ENCODE results near the gene GCSH. TPM values are rescaled to one million over a fixed set of nuclear protein-coding genes. Genes with fewer than 3 reads are reported as not detected.

The GCSH gene
- total RNA-seq, result 10 to 100 TPM; 26.7 to 45.9 (median 29.7) TPM

DNA sequence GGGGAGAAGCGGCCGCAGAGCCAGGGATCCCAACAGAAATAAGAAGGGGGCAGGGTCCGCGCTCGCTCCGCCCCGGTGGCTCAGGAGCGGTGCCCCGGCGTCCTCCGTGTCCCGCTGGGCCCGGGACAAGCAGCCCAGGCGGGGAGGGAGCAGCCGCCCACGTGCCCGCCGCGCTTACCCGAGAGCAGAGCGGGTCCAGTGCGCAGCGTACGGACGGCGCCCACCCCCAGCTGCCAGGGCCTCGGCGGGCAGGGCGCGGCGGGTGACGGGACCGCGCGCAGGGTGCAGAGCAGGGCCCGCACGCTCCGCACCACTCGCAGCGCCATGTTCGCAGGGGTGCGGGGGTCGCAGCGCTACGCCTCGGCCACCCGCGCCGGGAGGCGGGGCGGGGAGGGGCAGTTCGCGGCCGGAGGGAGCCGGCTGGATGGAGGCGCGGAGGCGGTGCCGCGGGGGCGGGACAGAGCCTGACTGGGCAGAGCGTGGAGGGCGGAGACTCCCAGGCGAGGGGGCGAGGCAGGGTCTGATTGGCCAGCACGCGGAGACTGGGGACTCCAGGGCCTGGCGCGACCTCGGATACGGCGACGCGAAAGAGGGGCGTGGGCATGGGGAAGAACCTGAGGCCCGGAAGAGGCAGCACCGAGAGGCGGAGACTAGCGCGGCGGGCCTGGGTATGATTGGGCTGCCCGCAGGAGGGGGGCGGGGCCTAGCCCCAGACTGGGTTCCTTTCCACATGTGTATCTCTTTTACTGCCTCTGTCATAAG lies at the start of gene GCSH:
Gene GCSH, minus strand, starts transcription at position 443 of the 762 bp plus-strand sequence. Its CDS starts 117 bp downstream, at position 326.
- H3K36me3 ChIP-seq, result no peaks in the 10 kb centered on the region
- TF ChIP-seq, protein P1, sequence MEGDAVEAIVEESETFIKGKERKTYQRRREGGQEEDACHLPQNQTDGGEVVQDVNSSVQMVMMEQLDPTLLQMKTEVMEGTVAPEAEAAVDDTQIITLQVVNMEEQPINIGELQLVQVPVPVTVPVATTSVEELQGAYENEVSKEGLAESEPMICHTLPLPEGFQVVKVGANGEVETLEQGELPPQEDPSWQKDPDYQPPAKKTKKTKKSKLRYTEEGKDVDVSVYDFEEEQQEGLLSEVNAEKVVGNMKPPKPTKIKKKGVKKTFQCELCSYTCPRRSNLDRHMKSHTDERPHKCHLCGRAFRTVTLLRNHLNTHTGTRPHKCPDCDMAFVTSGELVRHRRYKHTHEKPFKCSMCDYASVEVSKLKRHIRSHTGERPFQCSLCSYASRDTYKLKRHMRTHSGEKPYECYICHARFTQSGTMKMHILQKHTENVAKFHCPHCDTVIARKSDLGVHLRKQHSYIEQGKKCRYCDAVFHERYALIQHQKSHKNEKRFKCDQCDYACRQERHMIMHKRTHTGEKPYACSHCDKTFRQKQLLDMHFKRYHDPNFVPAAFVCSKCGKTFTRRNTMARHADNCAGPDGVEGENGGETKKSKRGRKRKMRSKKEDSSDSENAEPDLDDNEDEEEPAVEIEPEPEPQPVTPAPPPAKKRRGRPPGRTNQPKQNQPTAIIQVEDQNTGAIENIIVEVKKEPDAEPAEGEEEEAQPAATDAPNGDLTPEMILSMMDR (IDR thresholded peaks at IDR 0.05), result peak in 1 of 5 experiments; percentile 16
- peak in 1 of 2 donors; percentile 49 for TF ChIP-seq POLR2A (IDR thresholded peaks at IDR 0.05)
- peak; percentile 56 to 59 for TF ChIP-seq EP300 (IDR thresholded peaks at IDR 0.05)
- no peaks in the 10 kb centered on the region for H3K9me3 ChIP-seq
- H3K27me3 ChIP-seq, result no peaks in the 10 kb centered on the region
- WGBS, 2 donors, result 0 to 1% methylated on average over 31 to 51 of the region's 83 CpGs
- peak within 1 kb of the TSS; percentile 60 to 86 (median 75) for H3K4me3 ChIP-seq
- H3K27ac ChIP-seq, result peak within 1 kb of the TSS; percentile 72 to 89 (median 82)
- H3K4me1 ChIP-seq, result peaks cover 0 to 9% (median 5%) of the 10 kb centered on the region in 4 donors
- DNase-seq (ENCODE audit: low spot score in 2 of 2), result peak; percentile 96 to 98

DNA sequence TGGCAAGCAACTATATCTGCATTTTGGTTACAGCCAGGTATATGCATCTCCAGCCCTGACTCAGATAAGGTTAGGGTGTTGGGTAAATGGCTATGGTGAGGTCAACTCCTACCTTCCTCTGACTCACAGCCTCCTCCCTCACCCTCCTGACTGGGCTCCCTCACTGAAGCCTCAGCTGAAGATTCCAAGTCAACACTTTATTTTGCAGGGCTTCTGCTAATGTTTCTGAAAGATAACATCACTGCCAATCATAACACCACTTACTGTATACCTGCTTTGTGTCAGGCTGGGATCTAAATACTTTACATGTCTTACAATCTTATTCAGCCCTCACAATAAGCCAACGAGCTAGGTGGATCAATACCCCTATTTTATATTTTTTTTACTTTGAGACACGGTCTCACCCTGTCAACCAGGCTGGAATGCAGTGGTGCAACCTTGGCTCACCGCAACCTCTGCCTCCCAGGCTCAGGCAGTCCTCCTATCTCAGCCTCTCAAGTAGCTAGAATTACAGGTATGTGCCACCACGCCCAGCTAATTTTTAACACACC lies 47.8 kb upstream of the GCSH start:
- no peaks in the 10 kb centered on the region for H3K27me3 ChIP-seq
- H3K4me1 ChIP-seq, result no peaks in the 10 kb centered on the region
- TF ChIP-seq POLR2A (IDR thresholded peaks at IDR 0.05), result no peak
- TF ChIP-seq, protein P1 (IDR thresholded peaks at IDR 0.05), result no peak
- no peak for TF ChIP-seq EP300 (IDR thresholded peaks at IDR 0.05)
- no peaks in the 10 kb centered on the region for H3K36me3 ChIP-seq
- no peak overlapping the region for H3K27ac ChIP-seq
- H3K4me3 ChIP-seq, result no peak overlapping the region
- no peak for DNase-seq (ENCODE audit: low spot score in 2 of 2)
- 67 to 74% methylated on average over 4 of the region's 4 CpGs for WGBS, 2 donors
- no peaks in the 10 kb centered on the region for H3K9me3 ChIP-seq

DNA sequence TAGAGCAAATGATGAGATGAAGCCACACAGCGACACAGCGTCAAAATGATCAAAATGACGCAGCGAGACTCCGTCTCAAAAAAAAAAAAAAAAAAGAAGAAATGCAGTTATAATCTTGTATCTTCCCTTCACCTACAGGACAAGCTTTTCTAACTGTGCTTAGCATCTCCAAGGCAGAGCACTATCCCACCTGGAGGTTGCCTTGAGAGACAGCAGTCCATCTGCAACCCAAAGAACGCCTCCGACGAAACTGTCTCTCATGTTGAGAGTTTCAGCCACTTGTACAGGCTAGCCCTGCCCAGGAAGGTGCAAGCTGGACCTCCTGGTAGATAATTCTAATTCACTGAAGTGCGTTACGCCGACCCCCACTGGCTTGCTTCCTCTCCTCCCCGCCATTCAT lies 46.7 kb upstream of the GCSH start:
- Histone ChIP-seq H3K4me1 (peaks cover 0 to under 1% (median 0%) of the 10 kb centered on the region in 4 donors), H3K27me3 (no peaks in the 10 kb centered on the region), H3K27ac (no peak overlapping the region), H3K4me3 (no peak overlapping the region), H3K36me3 (no peaks in the 10 kb centered on the region), H3K9me3 (no peaks in the 10 kb centered on the region)
- WGBS, 2 donors, result 70 to 75% methylated on average over 12 of the region's 12 CpGs
- TF ChIP-seq POLR2A (IDR thresholded peaks at IDR 0.05) (no peak), EP300 (IDR thresholded peaks at IDR 0.05) (no peak)
- TF ChIP-seq, protein P1 (IDR thresholded peaks at IDR 0.05), result no peak
- no peak for DNase-seq (ENCODE audit: low spot score in 2 of 2)

DNA sequence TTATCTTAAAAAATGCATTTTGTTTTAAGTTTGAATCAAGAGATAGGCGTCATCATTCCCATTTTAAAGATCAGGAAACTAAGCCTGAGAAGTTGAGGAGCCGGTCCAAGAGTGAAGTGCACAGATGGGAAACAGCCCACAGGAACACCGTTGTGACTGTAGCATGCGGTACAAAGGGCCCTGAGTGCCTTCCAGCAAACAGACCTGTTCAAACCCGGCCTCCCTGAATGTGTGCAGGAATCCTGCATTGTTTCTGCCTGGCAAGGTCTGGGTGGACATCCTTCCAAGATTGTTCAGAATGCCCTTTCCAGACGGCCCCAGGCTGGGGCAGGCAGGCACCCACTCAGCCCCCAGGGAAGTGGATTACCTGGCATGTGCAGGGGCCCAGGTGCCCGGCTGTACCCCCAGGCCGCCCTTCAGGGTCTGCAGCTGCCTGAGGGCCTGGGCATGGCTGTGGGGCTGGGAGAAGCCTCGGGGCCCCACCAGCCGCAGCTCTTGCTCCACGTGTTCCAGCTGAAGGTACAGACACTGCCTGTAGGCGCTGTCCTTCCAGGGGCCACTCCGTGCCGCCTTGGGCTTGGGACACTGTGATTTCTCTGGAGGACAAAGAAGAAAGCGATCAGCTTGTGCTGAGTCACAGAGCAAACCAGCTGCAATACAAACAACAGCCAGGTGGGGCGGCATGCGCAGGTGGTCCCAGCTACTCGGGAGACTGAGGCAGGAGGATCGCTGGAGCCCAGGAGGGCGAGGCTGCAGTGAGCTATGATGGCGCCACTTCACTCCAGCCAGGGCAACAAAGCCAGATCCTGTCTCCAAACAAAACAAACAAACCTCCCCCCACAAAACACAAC lies 45.0 kb upstream of the GCSH start:
- Histone ChIP-seq H3K27ac (no peak overlapping the region), H3K27me3 (no peaks in the 10 kb centered on the region), H3K36me3 (no peaks in the 10 kb centered on the region), H3K9me3 (no peaks in the 10 kb centered on the region), H3K4me1 (peaks cover 0 to 15% (median 0%) of the 10 kb centered on the region in 4 donors), H3K4me3 (no peak overlapping the region)
- TF ChIP-seq, protein P1 (IDR thresholded peaks at IDR 0.05), result no peak
- TF ChIP-seq POLR2A (IDR thresholded peaks at IDR 0.05), result no peak
- no peak for TF ChIP-seq EP300 (IDR thresholded peaks at IDR 0.05)
- WGBS, 2 donors, result 80 to 86% methylated on average over 17 to 21 of the region's 21 CpGs
- no peak for DNase-seq (ENCODE audit: low spot score in 2 of 2)

Data from tibial nerve (tissue), 4 donors.